C4-2B (cell line): ENCODE results near the gene EID2.

Source experiments
- CTCF ChIP-seq: fragments of 450-650 bp; conservative IDR thresholded peaks from 2 replicates; pipeline ENCODE4 v1.5.1; 2017; ENCODE audit warnings: mild to moderate bottlenecking
- ZFX ChIP-seq: fragments of 450-650 bp; IDR thresholded peaks from 2 replicates; pipeline ENCODE4 v1.6.1; 2017

GRCh38 chr19:39508629-39509028 is 31.3 kb downstream of the EID2 start:
- TF ChIP-seq CTCF (no peak), ZFX (no peak)
